ENCODE measurements around the gene FNDC3B. TPM values are rescaled to one million over a fixed set of nuclear protein-coding genes. Genes with fewer than 3 reads are reported as not detected.

Gene FNDC3B
- total RNA-seq, 1 experiment from 2014 or later, result 74.4 TPM

- DNase-seq (ENCODE audit: low spot score), result no peak
Observed at GRCh38 chr3:172054115-172054764, 14.9 kb downstream of the FNDC3B start.

- DNase-seq (ENCODE audit: low spot score), result no peak
Observed at GRCh38 chr3:172056416-172056815, 17.0 kb downstream of the FNDC3B start.

GRCh38 chr3:172057059-172057458, 17.7 kb downstream of the FNDC3B start:
- DNase-seq (ENCODE audit: low spot score), result no peak

GRCh38 chr3:172057624-172058327, 18.4 kb downstream of the FNDC3B start:
- DNase-seq (ENCODE audit: low spot score), result no peak

DNA sequence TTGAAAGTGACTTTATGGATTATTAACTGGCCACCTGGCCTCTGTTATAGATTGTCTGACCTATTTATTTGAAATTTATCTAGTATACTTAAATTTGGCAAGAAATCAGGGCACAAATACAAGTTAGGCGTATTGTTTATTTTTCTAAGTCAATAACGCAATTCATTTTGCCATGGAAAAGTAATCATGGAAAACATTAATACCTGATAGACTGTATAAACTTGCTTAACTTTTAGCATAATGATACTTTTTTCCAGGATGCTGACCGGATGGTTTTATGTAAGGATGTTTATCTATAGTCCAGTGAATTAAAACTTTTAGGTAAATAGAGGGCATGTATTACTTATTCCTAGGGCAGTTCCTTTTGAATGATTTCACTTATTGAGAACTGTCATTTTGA, 20.2 kb downstream of the FNDC3B start:
- no peak for DNase-seq (ENCODE audit: low spot score)

GRCh38 chr3:172060234-172060633, 20.9 kb downstream of the FNDC3B start:
- no peak for DNase-seq (ENCODE audit: low spot score)

DNA sequence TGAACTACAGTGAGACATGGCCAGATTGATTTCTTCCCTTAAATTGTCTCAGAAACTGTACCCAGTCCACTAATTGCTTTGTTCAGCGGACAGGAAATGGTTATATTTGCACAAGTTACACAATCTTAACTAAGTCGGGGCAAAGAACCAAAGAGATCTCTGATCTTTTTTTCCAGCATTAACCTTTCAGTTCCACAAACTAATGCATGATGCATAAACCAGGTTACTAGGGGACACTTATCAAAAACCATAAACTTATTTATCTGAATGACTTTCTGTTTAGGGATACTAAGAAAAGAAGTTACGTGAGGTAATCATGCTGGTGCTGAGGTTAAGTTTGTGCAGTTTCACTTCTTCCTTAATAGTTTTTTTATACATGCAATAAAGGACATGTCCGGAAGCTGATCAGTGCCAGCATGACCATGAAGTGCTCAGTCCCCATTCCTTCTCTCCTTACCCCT, 22.4 kb downstream of the FNDC3B start:
- DNase-seq (ENCODE audit: low spot score), result no peak

GRCh38 chr3:172062761-172063160, 23.4 kb downstream of the FNDC3B start:
- no peak for DNase-seq (ENCODE audit: low spot score)

- no peak for DNase-seq (ENCODE audit: low spot score)
Observed at GRCh38 chr3:172063456-172064432, 24.4 kb downstream of the FNDC3B start.

DNA sequence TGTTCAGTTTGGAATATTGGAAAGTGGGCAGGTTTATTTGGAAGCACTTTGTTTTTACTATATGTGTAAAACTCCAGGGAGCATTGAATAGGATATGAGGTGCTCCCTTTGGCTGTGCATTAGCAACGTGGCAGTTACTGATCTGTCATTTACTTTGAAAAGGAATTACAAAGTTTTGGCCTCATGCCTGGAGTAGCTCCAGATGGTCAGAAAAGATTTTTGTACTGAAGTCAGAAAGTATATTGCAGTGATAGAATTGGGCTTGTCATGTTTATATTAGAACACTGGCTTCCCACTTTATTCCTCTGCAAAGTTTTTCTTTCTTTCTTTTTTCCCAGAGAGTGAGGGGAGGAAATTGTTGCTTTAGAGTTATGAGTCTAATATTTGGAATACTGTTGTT, 26.1 kb downstream of the FNDC3B start:
- DNase-seq (ENCODE audit: low spot score), result no peak

- DNase-seq (ENCODE audit: low spot score), result peak; percentile 24
Observed at GRCh38 chr3:172065967-172066762, 26.8 kb downstream of the FNDC3B start.

DNA sequence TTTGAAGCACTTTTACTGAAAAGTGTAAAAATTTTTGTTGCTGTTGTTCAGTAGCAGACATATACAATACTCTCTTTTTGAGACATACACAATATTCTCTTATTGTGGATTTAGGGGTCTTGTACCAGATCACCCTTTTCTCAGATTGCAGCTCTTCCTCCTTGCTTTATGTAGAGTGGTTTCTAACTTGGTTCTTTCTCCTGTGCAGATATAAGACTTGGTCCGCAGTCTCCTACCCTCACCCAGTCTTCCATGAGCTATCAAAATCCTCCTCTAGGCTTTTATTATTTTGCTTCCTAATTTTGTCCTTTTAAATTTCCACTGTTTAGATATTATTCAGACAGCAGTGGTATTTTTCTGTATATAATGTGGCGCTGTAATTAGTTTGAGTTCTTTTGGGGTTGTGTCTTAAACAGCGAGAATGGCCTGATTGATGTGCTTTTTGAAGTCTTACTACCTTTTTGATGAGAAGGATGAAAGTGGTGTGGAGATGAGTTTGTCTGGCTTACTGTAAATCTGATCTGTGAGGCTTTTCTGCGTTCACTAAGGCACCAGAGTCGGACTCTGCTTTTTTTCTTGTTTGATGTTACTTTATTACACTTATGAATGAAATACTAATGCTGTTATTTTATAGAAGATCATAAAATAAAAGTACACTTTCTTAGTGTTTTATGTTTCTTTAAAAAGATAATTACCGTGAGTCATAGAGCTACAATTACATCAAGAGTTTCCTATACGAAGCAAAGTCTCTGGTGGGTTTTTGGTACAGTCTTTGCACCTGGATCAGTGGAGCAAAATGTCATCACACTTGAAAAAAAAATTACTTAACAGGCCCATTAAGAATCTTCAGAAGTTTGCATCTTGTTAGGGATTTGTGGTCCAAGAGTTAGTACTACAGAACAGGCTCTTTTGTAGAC, 27.8 kb downstream of the FNDC3B start:
- DNase-seq (ENCODE audit: low spot score), result no peak

GRCh38 chr3:172067837-172068440, 28.6 kb downstream of the FNDC3B start:
- DNase-seq (ENCODE audit: low spot score), result no peak

DNA sequence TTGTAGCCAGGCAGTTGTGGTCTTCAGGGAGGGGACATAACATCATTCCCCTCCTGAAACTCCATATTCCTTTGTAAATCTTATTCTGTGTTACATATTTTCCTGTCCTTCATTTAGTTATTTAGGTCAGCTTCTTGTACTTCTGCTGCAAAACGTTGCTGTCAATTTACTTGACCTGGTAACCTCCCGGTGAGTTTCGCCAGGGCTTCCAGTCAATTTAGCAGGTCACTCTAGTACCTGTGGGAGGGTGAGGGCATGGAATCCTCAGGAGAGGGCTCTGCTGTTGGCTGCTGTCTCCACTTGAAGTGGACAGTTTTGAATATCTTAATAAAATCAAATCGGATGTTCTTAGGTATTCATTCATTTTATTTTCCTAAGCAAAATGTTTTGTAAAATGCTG, 29.6 kb downstream of the FNDC3B start:
- DNase-seq (ENCODE audit: low spot score), result no peak

DNA sequence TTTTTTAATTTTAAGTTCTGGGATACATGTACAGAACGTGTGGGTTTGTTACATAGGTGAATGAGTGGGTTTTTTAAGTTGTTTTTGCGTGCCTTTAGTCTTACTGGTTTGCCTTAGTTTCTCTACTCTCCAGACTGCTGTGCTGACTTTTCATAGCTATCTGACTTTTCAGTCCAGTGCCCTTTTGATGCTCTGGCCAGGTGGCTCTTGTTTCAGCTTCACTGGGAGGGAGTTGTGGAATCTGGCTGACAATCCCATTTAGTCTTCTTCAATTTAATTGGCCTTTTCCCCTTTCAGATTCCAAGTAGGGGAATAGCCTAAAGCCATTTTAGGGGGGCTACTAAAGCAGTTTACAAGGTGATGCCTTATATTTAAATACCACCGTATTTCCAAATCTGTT, 30.1 kb downstream of the FNDC3B start:
- DNase-seq (ENCODE audit: low spot score), result no peak

DNA sequence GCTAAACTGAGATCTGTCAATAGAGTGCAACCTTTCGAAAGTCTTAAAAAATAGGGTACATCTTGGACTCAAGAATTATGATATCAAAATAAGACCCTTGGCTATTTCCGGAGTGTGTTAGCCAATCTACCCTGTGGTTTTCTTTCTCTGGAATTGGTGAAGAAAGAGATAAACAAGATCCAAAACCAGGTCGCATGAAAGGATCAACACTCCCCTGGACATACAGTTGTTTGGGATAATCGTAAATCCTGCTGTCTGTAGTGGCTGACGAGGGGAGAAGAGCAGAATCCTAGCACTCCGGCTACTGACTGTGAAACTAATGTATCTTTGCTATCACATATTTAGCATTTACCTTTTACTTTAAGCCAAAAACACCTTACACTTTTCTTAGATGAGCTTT, 30.9 kb downstream of the FNDC3B start:
- no peak for DNase-seq (ENCODE audit: low spot score)

GRCh38 chr3:172070802-172071201, 31.4 kb downstream of the FNDC3B start:
- DNase-seq (ENCODE audit: low spot score), result no peak

GRCh38 chr3:172071780-172072330, 32.5 kb downstream of the FNDC3B start:
- no peak for DNase-seq (ENCODE audit: low spot score)

DNA sequence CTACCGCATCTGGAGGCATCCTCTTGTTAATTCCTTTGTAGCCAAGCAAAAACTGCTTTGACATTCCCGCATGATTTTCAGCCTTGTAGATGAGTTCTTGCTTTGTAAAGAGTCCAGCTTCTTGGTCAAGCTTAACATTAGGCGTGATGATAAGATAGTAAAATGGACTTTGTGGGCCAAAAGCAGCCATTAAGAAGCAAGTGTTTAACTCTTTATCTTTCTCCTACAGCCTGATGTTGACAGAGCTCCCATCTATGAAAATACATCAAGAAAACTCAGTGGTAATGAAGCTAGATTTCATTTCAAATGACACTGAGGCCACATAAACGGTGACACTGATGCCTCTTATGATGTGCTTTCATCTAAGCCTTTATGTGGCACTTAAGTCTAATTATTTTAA, 33.2 kb downstream of the FNDC3B start:
- no peak for DNase-seq (ENCODE audit: low spot score)

All from A172 (cell line).